K562 (cell line): ENCODE results near the gene TMCO1. TPM values are rescaled to one million over a fixed set of nuclear protein-coding genes. Genes with fewer than 3 reads are reported as not detected.

Experiments
- ATAC-seq: fragments of 200-7000 bp; cut with Tn5 transposase; 3 replicates; pipeline ENCODE4 v1.9.1; 2020; ENCODE audit warnings: moderate library complexity
- BruUV-seq: library from RNA; stranded (reverse); fragments of 400-500 nt; replicated peaks from 2 replicates; lab custom pipeline; 2021; lab: Mats Ljungman, UMichigan
- CTCF ChIA-PET: fragments of 300-600 bp; formaldehyde crosslinking; extraction: SDS; loops from one replicate; lab custom pipeline; 2021; ENCODE audit warnings: low intra/inter-chr PET ratio; lab: Yijun Ruan, JAX
- POLR2A ChIA-PET: fragments of 300-600, 350-650 bp; sonication (Branson Sonifier 250); formaldehyde crosslinking; extraction: SDS; loops from one replicate; lab custom pipeline; 2021; ENCODE audit warnings: antibody characterized with exemption, inconsistent platforms; lab: Yijun Ruan, JAX
- DNase-seq, 4 experiments: peaks; one replicate each; pipeline versions ENCODE4 v3.0.0 to v3.0.0-alpha.2; 2011 to 2018; ENCODE audit warnings: low spot score in 3 of 4, mixed read lengths in 3 of 4; ENCODE audit errors: extremely low read depth in 1 of 4
- FAIRE-seq: peaks from 2 replicates; lab custom pipeline; 2011; peaks lifted over from hg19 to GRCh38; lab: Jason Lieb, UNC
- H2AFZ ChIP-seq: 2 replicates; pipeline ENCODE4 v1.6.0; 2011; ENCODE audit warnings: low read depth, low read length, control low read depth, inconsistent platforms
- H3K27ac ChIP-seq: fragments of 200-600 bp; 3 replicates; pipeline ENCODE4 v1.8.0; 2011; ENCODE audit warnings: low read depth, mild to moderate bottlenecking, control low read depth, inconsistent platforms, low read length, moderate library complexity, mixed read lengths; ENCODE audit errors: extremely low read depth
- H3K27me3 ChIP-seq, 2 experiments: fragments of 300-600 bp in 1 of 2; 2 replicates in 1 of 2; 3 replicates in 1 of 2; pipeline versions ENCODE4 v1.6.0 to v1.8.0; 2011; ENCODE audit warnings: inconsistent platforms in 2 of 2, low read length in 2 of 2, mild to moderate bottlenecking in 1 of 2, mixed read lengths in 1 of 2, moderate library complexity in 1 of 2; ENCODE audit not compliant: control insufficient read depth in 2 of 2, insufficient read depth in 2 of 2
- H3K36me3 ChIP-seq: fragments of 300-600 bp; 3 replicates; pipeline ENCODE4 v1.8.0; 2011; ENCODE audit warnings: mild to moderate bottlenecking, low read length, inconsistent platforms; ENCODE audit not compliant: control insufficient read depth, insufficient read depth
- H3K4me1 ChIP-seq, 2 experiments: fragments of 200-600 bp in 1 of 2; replicated peaks in 1 of 2; 2 replicates in 1 of 2; 3 replicates in 1 of 2; pipeline versions ENCODE4 v1.5.1 to v1.8.0; 2011; ENCODE audit warnings: inconsistent platforms in 2 of 2, low read length in 2 of 2, mild to moderate bottlenecking in 1 of 2, mixed read lengths in 1 of 2, moderate library complexity in 1 of 2; ENCODE audit not compliant: control insufficient read depth in 2 of 2, insufficient read depth in 2 of 2
- H3K4me2 ChIP-seq: 2 replicates; pipeline ENCODE4 v1.6.1; 2011; ENCODE audit warnings: low read length, control low read depth, inconsistent platforms, mixed read lengths; ENCODE audit not compliant: insufficient read depth
- H3K4me3 ChIP-seq: fragments of 200-600 bp; sonication (generic), shearing (Covaris generic); 2 replicates; pipeline ENCODE4 v1.5.1; 2016; ENCODE audit warnings: control low read depth, inconsistent platforms
- H3K79me2 ChIP-seq: fragments of 200-600 bp; 3 replicates; pipeline ENCODE4 v1.8.0; 2011; ENCODE audit warnings: low read length, inconsistent platforms; ENCODE audit not compliant: control insufficient read depth, insufficient read depth
- H3K9ac ChIP-seq, 2 experiments: 2 replicates each; pipeline versions ENCODE4 v1.6.0 to v1.6.1; 2011; ENCODE audit warnings: low read depth in 2 of 2, low read length in 2 of 2, control low read depth in 1 of 2, inconsistent platforms in 1 of 2, mild to moderate bottlenecking in 1 of 2, mixed read lengths in 1 of 2; ENCODE audit not compliant: insufficient read depth in 1 of 2
- H3K9me1 ChIP-seq: one replicate; pipeline ENCODE4 v1.6.0; 2011; ENCODE audit warnings: inconsistent platforms, mild to moderate bottlenecking, low read length, moderate library complexity; ENCODE audit not compliant: control insufficient read depth, insufficient read depth
- H3K9me3 ChIP-seq: replicated peaks from 2 replicates; pipeline ENCODE4 v1.5.1; 2011; ENCODE audit warnings: low read depth, low read length, inconsistent platforms; ENCODE audit not compliant: control insufficient read depth, insufficient read depth
- H4K20me1 ChIP-seq: replicated peaks from 2 replicates; pipeline ENCODE4 v1.6.1; 2011; ENCODE audit warnings: low read length, inconsistent platforms, mixed read lengths; ENCODE audit not compliant: control insufficient read depth, insufficient read depth
- BDP1 ChIP-seq: IDR thresholded peaks from 3 replicates; pipeline ENCODE4 v1.6.1; 2011; ENCODE audit not compliant: insufficient read length, insufficient read depth
- CBX8 ChIP-seq: fragments of 200-600 bp; sonication (generic); IDR thresholded peaks from 2 replicates; pipeline ENCODE4 v1.6.1; 2012; ENCODE audit warnings: borderline replicate concordance, mixed run types, low read depth, mild to moderate bottlenecking, moderate library complexity, mixed read lengths, low read length, control low read depth, inconsistent platforms; ENCODE audit not compliant: poor library complexity, severe bottlenecking; ENCODE audit errors: extremely low read depth
- CEBPB ChIP-seq: fragments of 450-650 bp; IDR thresholded peaks from 2 replicates; pipeline ENCODE4 v1.6.1; 2016; ENCODE audit warnings: missing genetic modification characterization, missing compliant biosample characterization
- DPF2 ChIP-seq: fragments of 450-650 bp; IDR thresholded peaks from 2 replicates; pipeline ENCODE4 v1.6.1; 2016
- FOSL1 ChIP-seq: fragments of 200-800 bp; sonication (Bioruptor generic); conservative IDR thresholded peaks from 2 replicates; pipeline ENCODE4 v1.6.1; 2016; ENCODE audit warnings: missing genetic modification characterization, missing compliant biosample characterization
- MED1 ChIP-seq: sonication (generic); formaldehyde crosslinking; IDR thresholded peaks from 2 replicates; pipeline ENCODE4 v1.8.1; 2023; ENCODE audit warnings: missing genetic modification reagents, borderline replicate concordance
- NFIC ChIP-seq: fragments of 450-650 bp; IDR thresholded peaks from 2 replicates; pipeline ENCODE4 v1.6.1; 2017; ENCODE audit warnings: mild to moderate bottlenecking, inconsistent platforms
- POLR3G ChIP-seq: IDR thresholded peaks from 2 replicates; pipeline ENCODE4 v1.6.1; 2011; ENCODE audit not compliant: insufficient read length, insufficient replicate concordance; ENCODE audit errors: extremely low read depth
- RBM22 ChIP-seq: fragments of 200-400 bp; formaldehyde crosslinking; IDR thresholded peaks from 2 replicates; pipeline ENCODE4 v1.6.1; 2018; ENCODE audit warnings: low read length, low read depth; ENCODE audit not compliant: poor library complexity, severe bottlenecking
- SIX5 ChIP-seq, 2 experiments: IDR thresholded peaks; 2 replicates each; pipeline ENCODE4 v1.6.1; 2011; ENCODE audit warnings: low read length in 2 of 2, borderline replicate concordance in 1 of 2, low read depth in 1 of 2, mild to moderate bottlenecking in 1 of 2, moderate library complexity in 1 of 2; ENCODE audit not compliant: insufficient read depth in 1 of 2
- ZNF134 ChIP-seq: fragments of 250-450 bp; sonication (Bioruptor Pico); conservative IDR thresholded peaks from 2 replicates; pipeline ENCODE4 v1.4.0; 2020
- WGBS: fragments of 100-300 bp; shearing (Covaris generic); methylation state at CpG from one replicate; pipeline ENCODE4 v1.1.6; 2016; ENCODE audit warnings: low coverage, mixed read lengths; ENCODE audit not compliant: insufficient coverage; ENCODE audit errors: missing lambda C conversion rate; 5-methylcytosine and 5-hydroxymethylcytosine counted together
- in situ Hi-C: fragments of 300-500 bp; cut with MboI; formaldehyde crosslinking; loops from 4 replicates; pipeline ENCODE4 v1.15.0; 2018; ENCODE audit warnings: inconsistent platforms, mixed read lengths
- intact Hi-C: fragments of 100-400 bp; cut with micrococcal nuclease; formaldehyde crosslinking; loops from 2 replicates; pipeline ENCODE4 v1.14.2; 2022
- polyA plus RNA-seq, 8 experiments: library from polyadenylated mRNA; depleted of rRNA in 4 of 8; stranded (reverse) in 5 of 8; unstranded in 3 of 8; fragments of >200 nt; fragmentation: Nextera tagmentation in 2 of 8; fragmentation: Illumina TruSeq in 1 of 8; extraction: Ambion mirVana in 2 of 8; extraction: Trizol in 1 of 8; gene quantifications; 2 replicates each; pipeline versions ENCODE4 v1.2.1 to v1.2.3, GENCODE V29; 2011 to 2014; ENCODE audit warnings: inconsistent platforms in 1 of 8, missing spikeins in 1 of 8
- total RNA-seq, 7 experiments: library from RNA; depleted of rRNA in 6 of 7; stranded (reverse); fragments of >200 nt in 6 of 7; fragmentation: Illumina TruSeq in 2 of 7; extraction: Trizol in 2 of 7; gene quantifications; 2 replicates each; pipeline versions ENCODE4 v1.2.1 to v1.2.3, GENCODE V29; 2011 to 2021; ENCODE audit warnings: low replicate concordance in 1 of 7
- TF ChIP-seq, protein P1 (sequence below), 2 experiments: fragments of 450-650 bp; conservative IDR thresholded peaks; 2 replicates each; pipeline ENCODE4 v1.6.1; 2017; ENCODE audit warnings: mild to moderate bottlenecking in 2 of 2, moderate library complexity in 2 of 2

TMCO1 gene
- total and polyA plus RNA-seq, 9 of the 15 experiments (the other 6 are each of a cell fraction or from before 2014, with no cell fraction given): 69.3 to 561 (median 175) TPM

DNA sequence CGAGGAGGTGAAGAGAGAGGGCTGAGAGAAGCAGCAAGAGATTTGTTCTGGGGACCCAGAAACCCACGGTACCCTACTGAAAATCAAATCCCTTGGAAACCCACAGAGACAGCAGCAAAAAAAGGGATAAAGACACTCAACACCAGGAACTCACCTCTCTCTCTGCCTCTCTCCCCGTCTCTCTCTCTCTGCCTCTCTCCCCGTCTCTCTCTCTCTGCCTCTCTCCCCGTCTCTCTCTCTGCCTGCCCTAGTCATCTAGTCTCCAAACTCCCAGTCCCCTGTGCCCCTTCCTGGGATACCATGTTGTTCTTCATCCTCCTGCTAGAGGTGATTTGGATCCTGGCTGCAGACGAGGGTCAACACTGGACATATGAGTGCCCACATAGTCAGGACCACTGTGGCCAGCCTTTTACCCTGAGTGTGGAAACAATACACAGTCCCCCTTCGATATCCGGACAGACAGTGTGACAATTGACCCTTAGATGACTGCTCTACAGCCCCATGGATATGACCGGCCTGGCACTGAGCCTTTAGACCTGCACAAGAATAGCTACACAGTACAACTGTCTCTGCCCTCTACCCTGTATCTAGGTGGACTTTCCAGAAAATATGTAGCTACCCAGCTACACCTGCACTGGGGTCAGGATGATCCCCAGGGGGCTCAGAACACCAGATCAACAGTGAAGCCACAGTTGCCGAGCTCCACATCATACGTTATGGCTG is 60.5 kb downstream of the TMCO1 start:
- no peak overlapping the region for H2AFZ ChIP-seq
- H3K79me2 ChIP-seq: no peaks in the 10 kb centered on the region
- no peaks in the 10 kb centered on the region for H3K9me1 ChIP-seq
- TF ChIP-seq NFIC (no peak), DPF2 (no peak), CBX8 (no peak), MED1 (no peak)
- TF ChIP-seq, all 486 proteins: peak for 0
- in situ Hi-C loops: no loop called here
- DNase-seq: no peak
- ChIA-PET POLR2A (interaction anchor here (0.6 to 1.4 kb wide), 3 partner anchors 11 to 215 kb away, joined by 3 to 5 read pairs (median 4); no protein-coding TSS in a partner anchor), CTCF (no interaction called here)
- Histone ChIP-seq H3K27ac (no peak overlapping the region), H3K9me3 (no peaks in the 10 kb centered on the region), H3K4me2 (no peak overlapping the region), H3K36me3 (no peaks in the 10 kb centered on the region), H4K20me1 (no peaks in the 10 kb centered on the region), H3K4me1 (no peaks in the 10 kb centered on the region), H3K9ac (no peak overlapping the region), H3K4me3 (no peak overlapping the region), H3K27me3 (peaks cover 27 to 31% of the 10 kb centered on the region in 2 experiments)
- intact Hi-C loops: no loop called here
- WGBS: 2% methylated on average over 11 of the region's 11 CpGs
- ATAC-seq: peak; percentile 53
- no TSS peak for BruUV-seq
- FAIRE-seq: no peak

DNA sequence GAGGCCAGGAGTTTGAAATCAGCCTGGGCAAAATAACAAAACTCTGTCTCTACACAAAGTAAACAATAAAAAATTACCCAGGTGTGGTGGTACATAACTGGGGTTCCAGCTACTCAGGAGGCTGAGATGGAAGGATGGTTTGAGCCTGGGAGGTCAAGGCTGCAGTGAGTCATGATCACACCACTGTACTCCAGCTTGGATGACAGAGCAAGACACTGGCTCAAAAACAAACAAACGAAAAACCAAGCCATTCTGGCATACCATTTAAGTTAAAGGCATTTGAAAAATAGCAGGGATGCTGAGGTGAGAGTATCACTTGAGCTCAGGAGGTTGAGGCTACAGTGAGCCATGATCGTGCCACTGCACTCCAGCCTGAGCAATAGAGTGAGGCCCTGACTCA is 65.0 kb downstream of the TMCO1 start:
- BruUV-seq: no TSS peak
- ATAC-seq: no peak
- DNase-seq: no peak
- H3K4me3 ChIP-seq: no peak overlapping the region
- WGBS: 4% methylated on average over 2 of the region's 2 CpGs
- H3K9ac ChIP-seq: no peak overlapping the region
- no peaks in the 10 kb centered on the region for H3K9me3 ChIP-seq
- H3K36me3 ChIP-seq: no peaks in the 10 kb centered on the region
- no peaks in the 10 kb centered on the region for H3K79me2 ChIP-seq
- POLR2A ChIA-PET: interaction anchor here (1.5 kb wide), 1 partner anchor 11 kb away, joined by 4 read pairs; no protein-coding TSS in a partner anchor
- intact Hi-C loops (no loop called here), in situ Hi-C loops (no loop called here)
- H2AFZ ChIP-seq: no peak overlapping the region
- no peak overlapping the region for H3K27ac ChIP-seq
- CTCF ChIA-PET: interaction anchor here (1.0 kb wide), 1 partner anchor 211 kb away, joined by 7 read pairs; no protein-coding TSS in a partner anchor
- peak; percentile 55 for FAIRE-seq
- no peaks in the 10 kb centered on the region for H4K20me1 ChIP-seq
- no peak overlapping the region for H3K4me2 ChIP-seq
- no peaks in the 10 kb centered on the region for H3K9me1 ChIP-seq
- peaks cover 17 to 22% of the 10 kb centered on the region in 2 experiments for H3K27me3 ChIP-seq
- H3K4me1 ChIP-seq: no peaks in the 10 kb centered on the region; a peak in 2 of 5 replicates
- TF ChIP-seq FOSL1 (tag): peak; percentile 39; the same call in 1 of the 2 replicates
- no peak for TF ChIP-seq SIX5 (IDR thresholded peaks at IDR 0.05; ENCODE audit: borderline replicate concordance in 1 of 2, insufficient read depth in 1 of 2, low read depth in 1 of 2, low read length in 2 of 2)
- no peak for TF ChIP-seq BDP1
- TF ChIP-seq CEBPB (tag): no peak
- TF ChIP-seq POLR3G: no peak
- no peak for TF ChIP-seq RBM22
- TF ChIP-seq, protein P1, sequence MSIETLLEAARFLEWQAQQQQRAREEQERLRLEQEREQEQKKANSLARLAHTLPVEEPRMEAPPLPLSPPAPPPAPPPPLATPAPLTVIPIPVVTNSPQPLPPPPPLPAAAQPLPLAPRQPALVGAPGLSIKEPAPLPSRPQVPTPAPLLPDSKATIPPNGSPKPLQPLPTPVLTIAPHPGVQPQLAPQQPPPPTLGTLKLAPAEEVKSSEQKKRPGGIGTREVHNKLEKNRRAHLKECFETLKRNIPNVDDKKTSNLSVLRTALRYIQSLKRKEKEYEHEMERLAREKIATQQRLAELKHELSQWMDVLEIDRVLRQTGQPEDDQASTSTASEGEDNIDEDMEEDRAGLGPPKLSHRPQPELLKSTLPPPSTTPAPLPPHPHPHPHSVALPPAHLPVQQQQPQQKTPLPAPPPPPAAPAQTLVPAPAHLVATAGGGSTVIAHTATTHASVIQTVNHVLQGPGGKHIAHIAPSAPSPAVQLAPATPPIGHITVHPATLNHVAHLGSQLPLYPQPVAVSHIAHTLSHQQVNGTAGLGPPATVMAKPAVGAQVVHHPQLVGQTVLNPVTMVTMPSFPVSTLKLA (conservative IDR thresholded peaks at IDR 0.05): no peak
- TF ChIP-seq ZNF134 (CRISPR knock-in tag): no peak
